GM19467 (cell line): ENCODE data around the gene NUDT4.
"Not testable (repeated sequence)": the region's sequence is repeated elsewhere in the genome, so short reads cannot be mapped to it uniquely, and the experiment has no call there.

Source experiments
- ATAC-seq: cut with Tn5 transposase; IDR thresholded peaks from one replicate; pipeline ENCODE4 v1.9.1; 2021; ENCODE audit warnings: mild to moderate bottlenecking, moderate library complexity; ENCODE audit not compliant: unreplicated experiment

Gene NUDT4

GRCh38 chr12:93393425-93393824 is 15.7 kb downstream of the NUDT4 start:
- ATAC-seq, result no peak

- ATAC-seq, result no peak
Measured at GRCh38 chr12:93397412-93397811, 19.7 kb downstream of the NUDT4 start.

- ATAC-seq, result peak; percentile 80
Measured at GRCh38 chr12:93399183-93399863, 21.6 kb downstream of the NUDT4 start.

- no peak for ATAC-seq
Measured at GRCh38 chr12:93402333-93403311, 24.9 kb downstream of the NUDT4 start.

GRCh38 chr12:93403988-93404803 is 26.5 kb downstream of the NUDT4 start:
- ATAC-seq, result no peak

GRCh38 chr12:93404961-93405849 is 27.5 kb downstream of the NUDT4 start:
- ATAC-seq, result no peak

- ATAC-seq, result no peak
Measured at GRCh38 chr12:93407054-93407962, 29.6 kb downstream of the NUDT4 start.

GRCh38 chr12:93407963-93408283 is 30.2 kb downstream of the NUDT4 start:
- ATAC-seq, result no peak

- ATAC-seq, result no peak
Measured at GRCh38 chr12:93408813-93409212, 31.1 kb downstream of the NUDT4 start.

GRCh38 chr12:93409343-93410187 is 31.8 kb downstream of the NUDT4 start:
- not testable (repeated sequence) for ATAC-seq

GRCh38 chr12:93411060-93411459 is 33.3 kb downstream of the NUDT4 start:
- ATAC-seq, result not testable (repeated sequence)

- ATAC-seq, result not testable (repeated sequence)
Measured at GRCh38 chr12:93412396-93412795, 34.7 kb downstream of the NUDT4 start.

- ATAC-seq, result no peak
Measured at GRCh38 chr12:93413064-93413463, 35.3 kb downstream of the NUDT4 start.

GRCh38 chr12:93415723-93416464 is 38.2 kb downstream of the NUDT4 start:
- no peak for ATAC-seq

- ATAC-seq, result no peak
Measured at GRCh38 chr12:93417967-93418480, 40.3 kb downstream of the NUDT4 start.

GRCh38 chr12:93419388-93420034 is 41.8 kb downstream of the NUDT4 start:
- no peak for ATAC-seq

GRCh38 chr12:93422050-93422449 is 44.3 kb downstream of the NUDT4 start:
- no peak for ATAC-seq
